ENCODE data around the gene ESYT1. TPM values are rescaled to one million over a fixed set of nuclear protein-coding genes. Genes with fewer than 3 reads are reported as not detected.

The ESYT1 gene
- total and polyA plus RNA-seq, 9 of the 15 experiments (the other 6 are each of a cell fraction or from before 2014, with no cell fraction given), result 132 to 420 (median 164) TPM

- no TSS peak for BruUV-seq (replicated peaks)
- Histone ChIP-seq H3K9me1 (ENCODE audit: control insufficient read depth, insufficient read depth, low read length) (peaks cover 2% of the 10 kb centered on the region), H3K27ac (ENCODE audit: extremely low read depth, low read depth, low read length) (peak overlapping the region; percentile 74), H3K36me3 (ENCODE audit: control insufficient read depth, insufficient read depth, low read length) (peaks cover 28% of the 10 kb centered on the region), H3K27me3 (ENCODE audit: control insufficient read depth in 2 of 2, insufficient read depth in 2 of 2, low read length in 2 of 2) (no peaks in the 10 kb centered on the region), H3K4me2 (ENCODE audit: insufficient read depth, low read length) (peak overlapping the region; percentile 91), H3K4me3 (no peak overlapping the region), H2AFZ (ENCODE audit: low read depth, low read length) (no peak overlapping the region), H4K20me1 (replicated peaks; ENCODE audit: control insufficient read depth, insufficient read depth, low read length) (peaks cover 9% of the 10 kb centered on the region; the same call in 1 of the 2 replicates), H3K79me2 (ENCODE audit: control insufficient read depth, insufficient read depth, low read length) (peaks cover 50% of the 10 kb centered on the region), H3K9me3 (replicated peaks; ENCODE audit: control insufficient read depth, insufficient read depth, low read depth, low read length) (no peaks in the 10 kb centered on the region), H3K9ac (ENCODE audit: insufficient read depth in 1 of 2, low read depth in 2 of 2, low read length in 2 of 2) (peak overlapping the region; percentile 53 to 55; a peak in 2 of 4 replicates), H3K4me1 (replicated peaks in 1 of 2; ENCODE audit: control insufficient read depth in 2 of 2, insufficient read depth in 2 of 2, low read length in 2 of 2) (peaks cover 44 to 45% of the 10 kb centered on the region in 2 experiments; a peak in 4 of 5 replicates)
- TF ChIP-seq ZSCAN29 (IDR thresholded peaks at IDR 0.05), result peak; percentile 53; the same call in 1 of the 2 replicates
- no peak for TF ChIP-seq BHLHE40 (IDR thresholded peaks at IDR 0.05; ENCODE audit: low read length)
- DNase-seq (ENCODE audit: extremely low read depth in 1 of 4, low spot score in 3 of 4), result no peak
- in situ Hi-C loops (cut with MboI), result no loop called here
- FAIRE-seq, result no peak
- ATAC-seq, result no peak
- ChIA-PET CTCF (ENCODE audit: low intra/inter-chr PET ratio) (no interaction called here), POLR2A (interaction anchor here (0.7 to 3.2 kb wide), 10 partner anchors 8 to 37 kb away, joined by 3 to 16 read pairs (median 4); partner anchors contain the start of genes SMARCC2 and ZC3H10)
- intact Hi-C loops (cut with micrococcal nuclease), result loop anchor here (5.0 kb wide), 1 partner anchor 38 kb away; the partner anchor contains the start of genes RPL41 and ZC3H10
- 74% methylated on average over 5 of the region's 5 CpGs for WGBS (ENCODE audit: insufficient coverage, low coverage, missing lambda C conversion rate)
These were observed 26.8 kb downstream of the ESYT1 start for GRCh38 chr12:56154818-56155217.

- CTCF ChIA-PET (ENCODE audit: low intra/inter-chr PET ratio), result no interaction called here
- TF ChIP-seq HDAC1 (IDR thresholded peaks at IDR 0.05) (0 out of 4 replicates have a peak, but pooled peaks of 1 of the 2 experiments have one; percentile 20), ZBTB49 (CRISPR knock-in tag; IDR thresholded peaks at IDR 0.05; ENCODE audit: borderline replicate concordance) (no peak), ZFX (CRISPR knock-in tag; IDR thresholded peaks at IDR 0.05) (no peak), ZNF77 (CRISPR knock-in tag; IDR thresholded peaks at IDR 0.05) (no peak), ARID1B (IDR thresholded peaks at IDR 0.05) (peak; percentile 54; the same call in 1 of the 2 replicates), NRF1 (conservative IDR thresholded peaks at IDR 0.05 in 1 of 2, IDR thresholded peaks at IDR 0.05 in 1 of 2) (0 out of 4 replicates have a peak, but pooled peaks of 1 of the 2 experiments have one; percentile 19), L3MBTL2 (IDR thresholded peaks at IDR 0.05) (no peak), TSC22D4 (tag; IDR thresholded peaks at IDR 0.05) (no peak), NFATC3 (IDR thresholded peaks at IDR 0.05) (no peak), SMARCA4 (IDR thresholded peaks at IDR 0.05) (0 out of 2 replicates have a peak, but pooled peaks have one; percentile 26), ZBTB7A (IDR thresholded peaks at IDR 0.05; ENCODE audit: borderline replicate concordance, control insufficient read depth, low read depth, low read length) (peak; percentile 70; the same call in 1 of the 2 replicates)
These were observed 27.3 kb downstream of the ESYT1 start for GRCh38 chr12:56155256-56155845.

More at GRCh38 chr12:56155256-56155845, 27.3 kb downstream of the ESYT1 start:
- Histone ChIP-seq H4K20me1 (replicated peaks; ENCODE audit: control insufficient read depth, insufficient read depth, low read length) (peaks cover 14% of the 10 kb centered on the region; the same call in 1 of the 2 replicates), H3K4me3 (no peak overlapping the region), H3K4me1 (replicated peaks in 1 of 2; ENCODE audit: control insufficient read depth in 2 of 2, insufficient read depth in 2 of 2, low read length in 2 of 2) (peaks cover 48 to 49% of the 10 kb centered on the region in 2 experiments; a peak in 4 of 5 replicates), H3K27me3 (ENCODE audit: control insufficient read depth in 2 of 2, insufficient read depth in 2 of 2, low read length in 2 of 2) (no peaks in the 10 kb centered on the region), H3K36me3 (ENCODE audit: control insufficient read depth, insufficient read depth, low read length) (peaks cover 28% of the 10 kb centered on the region), H3K4me2 (ENCODE audit: insufficient read depth, low read length) (peak overlapping the region; percentile 54), H3K79me2 (ENCODE audit: control insufficient read depth, insufficient read depth, low read length) (peaks cover 55% of the 10 kb centered on the region), H3K9me1 (ENCODE audit: control insufficient read depth, insufficient read depth, low read length) (peaks cover 3% of the 10 kb centered on the region), H2AFZ (ENCODE audit: low read depth, low read length) (peak overlapping the region; percentile 18; the same call in 1 of the 2 replicates), H3K27ac (ENCODE audit: extremely low read depth, low read depth, low read length) (peak overlapping the region; percentile 74), H3K9me3 (replicated peaks; ENCODE audit: control insufficient read depth, insufficient read depth, low read depth, low read length) (no peaks in the 10 kb centered on the region), H3K9ac (ENCODE audit: insufficient read depth in 1 of 2, low read depth in 2 of 2, low read length in 2 of 2) (peak overlapping the region; percentile 55 to 86; a peak in 3 of 4 replicates)
- 40% methylated on average over 11 of the region's 11 CpGs for WGBS (ENCODE audit: insufficient coverage, low coverage, missing lambda C conversion rate)
- intact Hi-C loops (cut with micrococcal nuclease) (loop anchor here (5.0 kb wide), 1 partner anchor 38 kb away; the partner anchor contains the start of genes RPL41 and ZC3H10), in situ Hi-C loops (cut with MboI) (no loop called here)
- peak; percentile 52 for FAIRE-seq
- ATAC-seq, result peak; percentile 6; the same call in 1 of the 3 replicates
- no TSS peak for BruUV-seq (replicated peaks)
- DNase-seq (ENCODE audit: extremely low read depth in 1 of 4, low spot score in 3 of 4), result peak in 2 of 4 experiments; percentile 68 to 80
- POLR2A ChIA-PET, result interaction anchor here (0.6 to 3.2 kb wide), 7 partner anchors 7 to 163 kb away, joined by 3 to 16 read pairs (median 7); partner anchors contain the start of genes ESYT1 and ZC3H10

Data from K562 (cell line).